Epithelial cell of esophagus (primary cell): Measurements from ENCODE around the gene UBALD1.

Experiments
- DNase-seq: peaks from one replicate; pipeline ENCODE4 v3.0.0; 2010; ENCODE audit warnings: low read depth
- H3K4me3 ChIP-seq: 2 replicates; pipeline ENCODE4 v1.5.1; 2011; ENCODE audit warnings: mild to moderate bottlenecking, low read length, control low read depth
- CTCF ChIP-seq: IDR thresholded peaks from 2 replicates; pipeline ENCODE4 v1.5.1; 2011; ENCODE audit warnings: low read depth, mild to moderate bottlenecking, low read length, control low read depth, inconsistent platforms; ENCODE audit not compliant: insufficient read depth; ENCODE audit errors: missing control alignments

UBALD1 gene

DNA sequence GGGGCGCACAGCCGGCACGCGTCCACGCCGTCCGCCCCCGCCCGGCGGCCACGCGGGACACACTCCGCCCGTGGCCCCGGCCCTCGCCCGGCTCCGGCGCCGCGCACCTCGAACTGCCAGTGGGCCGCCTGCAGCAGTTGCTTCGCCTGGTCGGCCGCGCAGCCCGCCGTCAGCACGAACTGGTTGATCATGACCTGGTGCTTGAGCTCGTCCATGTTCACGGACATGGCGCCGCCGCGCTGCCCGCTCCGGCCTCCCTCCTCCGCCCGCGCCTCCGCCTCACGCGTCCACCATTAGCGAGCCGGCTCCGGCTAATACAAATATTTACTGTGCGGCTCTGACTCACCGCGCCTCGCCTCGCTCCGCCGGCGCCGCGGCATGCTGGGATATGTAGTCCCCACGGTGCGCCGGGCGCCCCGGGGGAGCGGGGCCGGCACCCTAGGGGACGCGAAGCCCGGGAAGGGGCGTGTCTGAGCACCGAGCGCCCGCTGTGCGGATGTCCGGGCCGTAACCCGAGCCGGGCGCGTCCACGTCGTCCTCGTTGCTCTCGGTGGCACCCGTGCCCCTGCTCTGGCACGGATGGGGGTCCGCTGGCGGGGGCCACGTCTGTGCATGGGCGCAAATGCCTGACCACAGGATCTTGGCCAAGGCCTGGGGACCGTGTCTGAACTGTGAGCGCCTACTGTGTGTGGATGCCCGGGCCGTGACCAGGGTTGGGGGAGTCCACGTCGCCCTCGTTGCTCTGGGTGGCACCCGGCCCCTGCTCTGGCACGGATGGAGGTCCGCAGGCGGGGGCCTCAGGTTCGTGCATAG, at the start of gene UBALD1:
TSS of gene UBALD1 (minus strand) at position 318 of the 813 bp plus-strand sequence. CDS start at position 227, 91 bp downstream.
- H3K4me3 ChIP-seq = peak within 1 kb of the TSS; percentile 76
- no peak for TF ChIP-seq CTCF
- peak; percentile 93 for DNase-seq

DNA sequence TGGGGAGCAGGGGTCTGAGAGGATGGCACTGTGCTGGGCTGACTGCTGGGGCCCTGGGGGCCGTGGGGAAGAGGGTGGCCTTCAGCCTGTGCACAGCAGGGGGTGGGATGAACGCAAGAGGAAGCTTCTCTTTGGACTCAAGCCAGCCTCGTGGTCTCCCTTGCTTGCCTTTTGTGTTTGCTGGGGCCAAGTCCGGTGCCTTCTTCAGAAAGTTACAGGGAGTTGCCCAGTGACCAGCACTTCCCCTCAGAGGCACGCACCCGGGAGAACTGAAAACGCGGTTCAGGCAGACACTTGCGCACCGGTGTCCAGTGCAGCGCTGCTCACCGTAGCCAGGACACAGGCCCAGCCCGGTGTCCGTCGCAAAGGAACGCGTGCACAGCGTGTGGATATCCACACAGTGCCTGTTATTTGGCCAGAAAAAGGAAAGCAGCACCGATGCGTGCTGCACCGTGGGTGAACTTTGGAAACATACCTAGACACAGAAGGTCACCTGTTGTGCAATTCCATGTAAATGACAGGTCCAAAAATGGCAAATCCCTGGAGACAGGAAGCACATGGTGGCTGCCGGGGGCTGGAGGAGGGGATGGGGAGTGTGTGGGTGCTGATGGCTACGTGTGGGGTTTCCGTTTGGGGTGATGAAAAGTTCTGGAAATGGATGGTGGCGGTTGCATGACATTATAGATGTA, 49.2 kb upstream of the UBALD1 start:
- no peak overlapping the region for H3K4me3 ChIP-seq
- no peak for TF ChIP-seq CTCF
- DNase-seq = no peak

GRCh38 chr16:4663465-4663776, 48.7 kb upstream of the UBALD1 start:
- DNase-seq = no peak
- H3K4me3 ChIP-seq = no peak overlapping the region
- TF ChIP-seq CTCF = no peak

- no peak for TF ChIP-seq CTCF
- no peak overlapping the region for H3K4me3 ChIP-seq
- no peak for DNase-seq
Measured at GRCh38 chr16:4661661-4662060, 47.0 kb upstream of the UBALD1 start.

GRCh38 chr16:4660454-4661007, 45.8 kb upstream of the UBALD1 start:
- no peak overlapping the region for H3K4me3 ChIP-seq
- no peak for TF ChIP-seq CTCF
- DNase-seq = peak; percentile 68

GRCh38 chr16:4659363-4660353, 45.0 kb upstream of the UBALD1 start:
- H3K4me3 ChIP-seq = no peak overlapping the region
- DNase-seq = no peak
- TF ChIP-seq CTCF = no peak
